HUES6 (cell line): ENCODE data around the gene RAB28.

Experiments
- H3K27ac ChIP-seq: 2 replicates; pipeline ENCODE4 v1.7.0; 2013; ENCODE audit warnings: low read depth, mild to moderate bottlenecking, low read length, inconsistent platforms
- H3K27me3 ChIP-seq: 2 replicates; pipeline ENCODE4 v1.6.1; 2013; ENCODE audit warnings: low read length; ENCODE audit not compliant: control insufficient read depth, insufficient read depth
- H3K36me3 ChIP-seq: 2 replicates; pipeline ENCODE4 v1.6.1; 2013; ENCODE audit warnings: low read length; ENCODE audit not compliant: control insufficient read depth, insufficient read depth
- H3K4me1 ChIP-seq: 2 replicates; pipeline ENCODE4 v1.6.1; 2013; ENCODE audit warnings: low read length; ENCODE audit not compliant: control insufficient read depth, insufficient read depth
- H3K4me3 ChIP-seq: 2 replicates; pipeline ENCODE4 v1.5.1; 2013; ENCODE audit warnings: low read depth, low read length
- H3K9ac ChIP-seq: one replicate; pipeline ENCODE4 v1.6.1; 2013; ENCODE audit warnings: mild to moderate bottlenecking, low read length
- H3K9me3 ChIP-seq: 2 replicates; pipeline ENCODE4 v1.6.1; 2013; ENCODE audit warnings: low read depth, low read length; ENCODE audit not compliant: control insufficient read depth, insufficient read depth

Gene RAB28

DNA sequence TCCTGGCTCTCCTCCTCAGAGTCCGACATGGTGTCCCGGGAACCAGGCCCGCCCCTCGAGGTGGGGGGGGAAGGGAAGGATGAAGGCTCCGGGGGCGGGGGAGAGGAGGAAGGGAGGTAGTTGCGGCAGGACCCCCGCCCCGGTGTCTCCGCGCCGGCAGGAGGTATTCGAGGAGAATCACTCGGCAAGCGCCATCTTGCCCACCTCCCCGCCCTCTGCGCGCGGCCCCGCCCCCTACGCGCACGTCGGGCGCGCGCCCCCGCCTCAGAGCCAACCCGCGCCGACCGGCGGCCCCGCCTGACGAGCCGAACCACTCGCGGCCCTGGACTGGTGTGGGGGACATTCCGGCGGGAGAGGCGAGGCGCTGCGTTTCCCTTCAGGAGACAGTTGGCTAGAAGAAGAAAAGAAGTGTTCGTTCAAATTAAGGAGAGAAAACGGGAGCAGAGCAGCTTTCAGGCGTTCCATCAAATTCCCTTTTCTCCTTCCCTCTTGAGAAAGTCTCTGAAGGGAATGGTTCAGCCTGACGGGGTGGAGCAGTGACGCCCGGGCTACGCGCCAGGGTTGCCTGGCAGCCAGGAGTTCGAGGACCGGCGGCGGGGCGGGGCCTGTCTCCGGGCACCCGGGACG lies at the start of gene RAB28:
RAB28 (minus strand) TSS at position 219 of the 627 bp plus-strand sequence.
- H3K9me3 ChIP-seq: no peaks in the 10 kb centered on the region
- no peaks in the 10 kb centered on the region for H3K36me3 ChIP-seq
- no peaks in the 10 kb centered on the region for H3K27me3 ChIP-seq
- H3K27ac ChIP-seq: peak within 1 kb of the TSS; percentile 100
- H3K4me1 ChIP-seq: 0 out of 2 replicates have a peak, but pooled peaks cover 4% of the 10 kb centered on the region
- H3K4me3 ChIP-seq: peak within 1 kb of the TSS; percentile 99
- H3K9ac ChIP-seq: peak within 1 kb of the TSS; percentile 99

DNA sequence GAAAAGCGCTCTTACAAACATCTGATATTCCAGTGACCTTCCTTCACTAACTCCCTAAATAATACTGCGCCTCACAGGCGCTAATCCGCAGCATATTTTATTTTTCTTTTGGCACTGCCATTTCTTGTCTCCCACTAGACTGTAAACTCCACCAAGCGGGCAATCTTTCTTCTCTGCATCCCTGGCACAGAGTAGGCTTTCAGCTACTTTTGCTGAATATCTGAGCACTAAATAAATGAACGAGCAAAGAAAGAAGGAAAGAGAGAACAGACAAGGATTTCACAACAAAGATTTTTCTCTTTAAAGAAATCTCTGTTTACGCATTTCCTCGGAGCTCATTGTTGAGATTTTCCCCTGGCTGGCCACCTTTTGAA lies 47.5 kb upstream of the RAB28 start:
- Histone ChIP-seq H3K27ac (no peak overlapping the region), H3K36me3 (no peaks in the 10 kb centered on the region), H3K9me3 (no peaks in the 10 kb centered on the region), H3K4me1 (peaks cover 65% of the 10 kb centered on the region), H3K27me3 (peaks cover 100% of the 10 kb centered on the region), H3K9ac (peak overlapping the region; percentile 27), H3K4me3 (peak overlapping the region; percentile 47)

DNA sequence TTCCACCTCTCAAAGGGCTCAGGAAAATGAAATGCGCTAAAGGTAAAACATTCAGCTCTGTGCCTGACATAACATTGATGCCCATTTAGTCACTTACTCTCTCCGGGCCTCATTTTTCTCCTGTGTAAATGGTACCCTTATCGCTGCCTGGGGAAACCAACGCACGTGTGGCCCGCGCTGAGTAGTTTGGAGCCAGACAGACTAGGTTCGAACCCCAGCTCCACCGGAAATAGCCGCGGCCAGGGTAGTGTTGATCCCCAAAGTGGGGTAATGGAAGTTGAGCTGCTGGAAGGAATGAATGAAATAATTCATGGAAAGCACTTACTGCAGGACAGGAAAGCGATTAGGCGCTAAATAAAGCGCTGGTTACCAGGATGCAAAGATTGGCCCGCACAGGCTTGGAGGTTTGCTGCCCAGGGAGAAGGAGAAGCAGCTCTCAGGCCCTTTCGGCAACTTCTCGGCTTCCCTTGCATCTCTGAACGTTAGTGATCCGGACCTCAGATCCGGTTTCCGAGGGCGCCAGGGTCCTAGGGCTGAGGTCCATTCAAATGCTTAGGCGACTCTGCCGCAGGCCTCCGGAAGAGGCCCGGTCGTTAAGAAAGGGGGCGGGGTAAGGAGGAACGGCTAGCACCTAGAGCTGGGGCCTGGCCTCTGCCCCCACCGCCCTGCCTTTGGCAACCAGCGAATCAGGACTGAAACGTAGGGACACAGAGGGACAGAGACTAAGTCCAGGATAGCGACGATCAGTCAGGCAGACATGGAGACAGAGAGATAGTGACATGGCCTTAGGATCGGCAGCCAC lies 46.9 kb upstream of the RAB28 start:
- Histone ChIP-seq H3K27me3 (peaks cover 100% of the 10 kb centered on the region), H3K4me3 (peak overlapping the region; percentile 47), H3K27ac (no peak overlapping the region), H3K9ac (peak overlapping the region; percentile 27), H3K4me1 (peaks cover 63% of the 10 kb centered on the region), H3K9me3 (no peaks in the 10 kb centered on the region), H3K36me3 (no peaks in the 10 kb centered on the region)

DNA sequence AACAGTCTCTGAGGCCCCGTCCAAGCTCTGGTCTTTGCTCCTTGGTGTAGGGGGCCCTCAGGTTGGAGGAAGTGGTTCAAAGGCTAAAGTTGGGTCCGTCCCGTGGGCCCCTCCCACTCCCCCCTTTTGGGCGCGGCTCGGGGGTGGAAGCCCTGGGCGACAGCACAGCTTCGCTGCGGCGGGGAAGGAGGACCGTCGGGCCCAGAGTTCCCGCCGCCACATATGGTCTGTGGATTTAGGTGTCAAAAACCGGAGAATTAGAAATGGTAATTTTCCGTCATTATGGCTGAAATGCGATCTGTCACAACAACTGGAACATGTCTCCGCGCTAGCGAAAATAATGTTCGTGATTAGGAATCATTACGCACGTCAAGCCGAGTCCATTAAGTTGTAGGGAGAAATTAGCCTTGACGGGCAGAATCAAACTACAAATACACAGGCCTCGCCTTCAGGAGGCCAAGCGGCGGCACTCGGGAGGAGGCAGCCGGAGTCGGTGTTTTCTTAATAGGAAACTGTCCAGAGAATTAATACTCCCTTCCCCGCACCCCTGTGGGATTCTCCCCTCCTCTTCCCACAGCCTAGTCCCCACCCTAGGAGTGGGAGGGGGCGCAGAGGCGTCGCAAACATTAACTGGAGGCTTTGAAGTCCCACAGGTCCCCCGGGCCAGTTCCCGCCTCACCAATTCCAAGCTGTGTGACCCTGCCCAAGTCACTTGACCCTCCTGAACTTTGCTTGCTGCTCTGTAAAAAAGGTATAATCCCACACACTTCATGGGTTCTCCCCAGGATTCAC lies 45.2 kb upstream of the RAB28 start:
- Histone ChIP-seq H3K36me3 (no peaks in the 10 kb centered on the region), H3K4me1 (peaks cover 47% of the 10 kb centered on the region), H3K9ac (no peak overlapping the region), H3K9me3 (peaks cover 5% of the 10 kb centered on the region), H3K4me3 (no peak overlapping the region), H3K27me3 (peaks cover 100% of the 10 kb centered on the region), H3K27ac (no peak overlapping the region)

DNA sequence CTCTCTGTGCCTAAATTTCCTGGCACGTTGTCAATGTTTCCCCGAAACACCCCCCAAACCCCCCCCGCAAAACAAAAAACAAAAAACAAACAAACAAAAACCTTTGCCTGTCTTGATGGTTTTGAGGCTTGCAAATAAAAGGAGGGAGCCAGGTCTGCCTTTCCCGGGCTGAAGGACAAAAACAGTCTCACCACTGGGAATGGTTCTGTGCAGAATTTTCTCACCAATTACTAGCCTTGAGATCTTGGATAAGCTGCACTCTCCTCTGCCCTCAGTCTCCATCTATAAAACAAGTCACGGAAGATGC lies 44.6 kb upstream of the RAB28 start:
- H3K27me3 ChIP-seq: peaks cover 100% of the 10 kb centered on the region
- no peaks in the 10 kb centered on the region for H3K36me3 ChIP-seq
- no peak overlapping the region for H3K27ac ChIP-seq
- no peak overlapping the region for H3K4me3 ChIP-seq
- no peak overlapping the region for H3K9ac ChIP-seq
- peaks cover 10% of the 10 kb centered on the region for H3K9me3 ChIP-seq
- peaks cover 42% of the 10 kb centered on the region for H3K4me1 ChIP-seq

DNA sequence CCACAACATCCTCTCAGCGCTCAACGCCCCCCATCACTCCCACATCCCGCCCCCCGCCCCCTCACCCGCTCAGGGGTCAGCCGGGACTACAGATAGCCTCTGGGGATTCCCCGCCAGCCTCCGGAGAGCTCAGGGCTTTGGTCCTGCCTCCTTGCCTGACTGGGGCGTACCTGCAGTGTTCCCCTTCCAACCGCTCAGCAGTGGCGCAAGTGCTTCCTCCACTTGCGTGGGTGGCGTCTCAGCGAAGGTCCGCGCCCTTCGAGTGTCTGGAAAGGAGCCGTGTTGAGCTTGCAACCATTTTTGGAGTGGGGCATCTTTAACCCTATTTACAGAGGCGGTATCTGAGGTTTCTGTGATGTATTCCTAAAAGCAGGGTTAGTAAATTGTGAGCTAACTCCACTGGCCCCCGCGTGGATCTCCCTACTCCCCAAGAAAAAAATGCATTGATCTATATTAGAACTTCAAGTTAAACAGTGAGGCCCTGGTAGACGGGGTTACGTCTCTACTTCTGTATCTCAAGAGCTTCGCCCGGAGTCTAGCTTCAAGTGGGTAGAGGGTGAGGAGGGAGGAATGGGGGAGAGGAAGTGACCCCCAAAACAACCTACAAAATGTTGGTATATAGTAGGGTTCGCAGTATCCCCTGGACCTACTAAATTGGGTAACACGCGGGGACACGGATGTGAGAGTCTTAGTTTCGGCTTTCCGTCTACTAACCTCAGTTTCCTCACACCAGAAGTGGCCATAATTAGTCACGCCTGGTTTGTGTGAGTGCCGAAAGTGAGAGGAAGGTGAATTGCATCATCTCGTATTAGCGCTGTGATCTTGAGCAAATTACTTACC lies 44.1 kb upstream of the RAB28 start:
- peaks cover 12% of the 10 kb centered on the region for H3K9me3 ChIP-seq
- H3K36me3 ChIP-seq: no peaks in the 10 kb centered on the region
- no peak overlapping the region for H3K27ac ChIP-seq
- H3K4me3 ChIP-seq: 0 out of 2 replicates have a peak overlapping the region, but pooled peaks have one; percentile 16
- H3K4me1 ChIP-seq: peaks cover 38% of the 10 kb centered on the region
- peaks cover 100% of the 10 kb centered on the region for H3K27me3 ChIP-seq
- no peak overlapping the region for H3K9ac ChIP-seq

DNA sequence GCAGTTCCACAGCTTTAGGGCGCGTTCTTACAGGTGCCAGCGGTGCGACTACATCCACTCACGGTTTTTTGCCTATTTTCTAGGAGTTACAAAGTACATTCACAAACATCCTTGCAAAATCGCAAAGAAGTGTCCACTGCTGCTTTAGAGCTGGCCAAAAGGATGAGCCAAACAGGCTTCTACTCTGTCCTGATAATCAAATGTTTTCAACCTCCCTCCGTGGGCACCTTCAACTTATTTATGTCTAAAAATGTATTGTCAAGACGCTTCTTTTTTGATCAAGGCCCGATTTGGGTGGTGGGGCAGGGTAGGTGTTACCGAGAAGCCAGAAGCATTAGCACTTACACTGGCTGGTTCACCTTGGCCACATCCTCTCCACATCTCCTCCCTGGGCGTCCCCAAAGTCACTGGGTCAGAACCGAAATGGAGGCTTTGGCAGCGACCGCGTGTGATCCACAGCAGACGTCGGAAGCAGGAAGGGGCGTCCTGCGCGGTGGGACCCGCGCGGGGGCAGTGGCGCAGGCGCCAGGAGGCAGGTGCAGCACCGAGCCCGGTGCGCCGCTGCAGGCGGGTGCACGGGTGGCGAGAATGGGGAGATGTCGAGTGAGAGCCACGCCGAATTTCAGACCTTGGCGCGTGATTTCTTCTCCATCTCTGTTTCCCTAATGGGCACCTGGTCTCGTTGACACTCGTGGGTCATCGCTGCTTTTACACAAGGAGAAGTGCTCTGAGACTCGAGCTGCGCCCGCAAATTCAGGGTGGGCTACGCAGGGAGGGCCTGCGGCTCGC lies 43.2 kb upstream of the RAB28 start:
- H3K27me3 ChIP-seq: peaks cover 100% of the 10 kb centered on the region
- peaks cover 31% of the 10 kb centered on the region for H3K4me1 ChIP-seq
- peak overlapping the region; percentile 22; the same call in 1 of the 2 replicates for H3K4me3 ChIP-seq

DNA sequence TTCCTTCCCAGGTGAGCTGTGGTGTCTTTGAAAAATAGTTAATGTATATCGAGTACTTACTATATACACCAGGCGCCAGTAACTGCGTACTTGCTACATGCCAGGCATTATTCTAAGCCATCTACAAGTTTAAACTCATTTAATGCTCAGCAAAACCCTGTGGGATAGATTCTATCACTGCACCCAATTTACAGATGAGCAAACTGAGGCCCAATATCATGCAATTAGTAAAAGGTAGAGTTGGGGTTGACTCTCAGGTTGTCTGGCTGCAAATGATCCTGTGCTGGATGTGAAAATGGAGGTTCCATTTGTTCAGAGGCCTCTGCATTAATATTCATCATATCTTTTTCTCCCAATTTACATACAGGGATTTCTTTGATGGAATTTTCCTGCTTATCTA lies 42.5 kb upstream of the RAB28 start:
- Histone ChIP-seq H3K27me3 (peaks cover 100% of the 10 kb centered on the region), H3K9me3 (peaks cover 12% of the 10 kb centered on the region), H3K36me3 (no peaks in the 10 kb centered on the region), H3K4me1 (peaks cover 26% of the 10 kb centered on the region), H3K9ac (no peak overlapping the region), H3K27ac (no peak overlapping the region), H3K4me3 (no peak overlapping the region)

More for the DNA sequence above, 43.2 kb upstream of the RAB28 start:
- no peaks in the 10 kb centered on the region for H3K36me3 ChIP-seq
- no peak overlapping the region for H3K27ac ChIP-seq
- peaks cover 12% of the 10 kb centered on the region for H3K9me3 ChIP-seq
- no peak overlapping the region for H3K9ac ChIP-seq

DNA sequence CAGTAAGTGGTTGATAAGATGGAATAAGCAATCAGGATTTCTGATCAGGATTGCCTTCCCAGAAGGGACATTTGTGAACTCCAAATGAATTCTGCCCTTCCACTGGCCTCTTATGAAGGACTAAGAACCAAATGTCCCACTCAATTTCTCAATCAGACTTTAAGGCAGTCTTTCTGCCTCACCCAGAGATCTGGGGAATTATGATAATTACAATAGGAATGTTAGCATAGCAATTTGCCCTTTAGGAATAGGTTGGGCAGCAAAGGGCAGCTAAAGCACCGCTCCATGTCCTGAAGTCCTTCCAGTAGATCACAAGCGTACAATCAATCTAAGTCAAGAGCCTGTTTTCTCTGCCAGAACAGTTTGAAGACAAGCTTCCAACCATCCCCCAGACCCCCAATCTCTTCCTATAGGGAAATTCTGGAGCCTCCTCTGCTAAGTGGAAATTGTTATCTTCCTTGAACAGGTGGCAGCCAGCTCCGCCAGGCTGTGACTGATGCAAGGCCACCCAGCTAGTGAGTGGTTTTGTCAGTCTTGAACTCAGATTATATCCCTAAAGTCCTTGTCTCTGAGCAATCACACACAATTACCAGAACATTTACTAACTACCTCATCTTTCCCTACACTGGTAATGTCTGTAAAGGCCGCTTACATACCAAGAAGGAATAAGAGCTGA lies 41.6 kb upstream of the RAB28 start:
- no peak overlapping the region for H3K27ac ChIP-seq
- H3K9ac ChIP-seq: no peak overlapping the region
- H3K9me3 ChIP-seq: peaks cover 12% of the 10 kb centered on the region
- H3K36me3 ChIP-seq: no peaks in the 10 kb centered on the region
- H3K4me1 ChIP-seq: peaks cover 18% of the 10 kb centered on the region
- H3K4me3 ChIP-seq: no peak overlapping the region
- H3K27me3 ChIP-seq: peaks cover 100% of the 10 kb centered on the region
